Putamen (tissue), 1 donor: Measurements from ENCODE around the gene HOXD1.

Experiments used
- DNase-seq: peaks from one replicate; pipeline ENCODE4 v3.0.0-alpha.2; 2016; ENCODE audit warnings: low spot score

HOXD1 gene

DNA sequence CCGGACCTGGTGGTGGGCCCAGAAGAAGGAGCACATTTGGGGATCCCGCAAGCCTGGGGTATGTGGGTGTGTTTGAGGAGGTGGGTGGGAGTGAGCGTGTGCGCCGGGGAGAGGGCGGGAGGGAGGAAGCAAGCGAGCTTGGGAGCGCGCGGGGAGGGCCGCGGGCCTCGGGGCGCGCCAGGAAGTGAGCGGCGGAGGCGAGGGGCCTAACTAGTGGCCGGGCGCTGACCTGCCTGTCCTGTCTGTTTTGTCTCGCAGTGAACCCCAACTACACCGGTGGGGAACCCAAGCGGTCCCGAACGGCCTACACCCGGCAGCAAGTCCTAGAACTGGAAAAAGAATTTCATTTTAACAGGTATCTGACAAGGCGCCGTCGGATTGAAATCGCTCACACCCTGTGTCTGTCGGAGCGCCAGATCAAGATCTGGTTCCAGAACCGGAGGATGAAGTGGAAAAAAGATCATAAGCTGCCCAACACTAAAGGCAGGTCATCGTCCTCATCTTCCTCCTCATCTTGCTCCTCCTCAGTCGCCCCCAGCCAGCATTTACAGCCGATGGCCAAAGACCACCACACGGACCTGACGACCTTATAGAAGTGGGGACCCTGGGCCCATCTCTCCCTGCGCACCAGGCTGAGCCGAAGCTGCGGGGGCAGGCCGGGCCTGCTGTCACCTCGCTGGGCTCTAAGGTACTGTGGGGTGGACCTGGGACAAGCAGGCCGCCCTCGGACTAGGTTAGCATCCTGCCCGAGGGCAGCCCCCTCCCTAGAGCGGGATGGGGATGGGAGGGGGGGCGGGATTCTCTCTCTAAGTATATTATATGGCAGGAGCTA is 35.9 kb upstream of the HOXD1 start:
- DNase-seq = no peak

- no peak for DNase-seq
Observed at GRCh38 chr2:176154576-176155252, 33.8 kb upstream of the HOXD1 start.

DNA sequence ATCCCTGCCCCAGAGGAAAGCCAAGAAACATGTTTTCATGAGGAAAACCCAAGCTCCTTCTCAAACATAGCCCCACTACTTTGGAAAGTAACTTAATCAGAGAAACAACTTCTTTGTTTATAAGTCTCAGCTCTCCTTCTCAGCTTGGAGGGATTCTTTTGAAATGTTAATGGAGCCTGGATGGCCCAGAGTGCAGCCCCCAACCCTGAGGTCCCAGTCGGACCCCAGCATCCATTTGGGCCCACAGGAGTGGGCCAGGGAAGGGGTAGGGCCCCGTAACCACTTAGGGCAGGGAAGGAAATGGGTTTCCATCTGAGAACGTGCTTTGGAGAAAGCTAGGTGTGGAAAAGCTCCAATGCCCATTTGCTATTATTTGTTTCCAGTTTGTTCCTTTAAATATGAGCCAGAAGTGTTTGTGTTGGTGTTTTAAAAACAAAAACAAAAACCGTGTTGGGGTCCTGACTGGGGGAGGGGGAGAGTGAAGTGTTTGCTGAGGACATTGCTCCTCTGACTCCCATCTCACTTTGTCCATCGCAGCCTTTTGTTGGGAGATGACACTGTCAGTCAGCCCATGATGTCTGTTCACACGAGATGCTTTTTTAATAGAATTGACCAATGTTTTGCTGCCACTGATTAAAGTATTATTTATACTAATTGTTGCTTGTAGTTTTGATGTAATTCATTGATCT is 33.0 kb upstream of the HOXD1 start:
- DNase-seq = no peak

DNA sequence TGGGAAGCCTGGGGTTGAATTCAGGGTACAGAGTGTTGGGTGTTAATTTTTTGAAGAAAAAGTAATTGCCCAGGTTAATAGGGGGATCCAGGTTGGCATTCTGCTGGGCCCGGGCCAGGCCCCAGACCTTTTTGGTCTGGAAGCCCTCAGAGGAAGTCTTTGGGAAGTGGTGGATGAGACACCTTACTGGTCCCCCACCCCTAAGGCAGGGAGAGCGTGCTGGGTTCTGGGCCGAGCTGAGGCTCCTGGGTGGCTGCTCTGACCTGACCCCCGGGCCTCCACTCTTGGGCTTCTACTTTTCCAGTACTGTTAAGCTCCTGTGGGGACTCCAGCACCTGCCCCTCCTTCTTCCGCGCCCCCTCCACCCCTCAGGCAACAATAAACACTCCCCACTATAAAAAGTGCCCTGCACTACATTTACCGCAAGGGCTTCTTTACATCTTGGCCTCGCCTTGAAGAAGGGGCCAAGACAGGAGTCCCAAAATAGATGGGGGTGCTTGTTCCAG is 32.1 kb upstream of the HOXD1 start:
- no peak for DNase-seq

- no peak for DNase-seq
Observed at GRCh38 chr2:176156807-176157498, 31.5 kb upstream of the HOXD1 start, which contains the start of gene HOXD3. Gene HOXD3, plus strand, starts transcription at chr2:176157307. Its CDS starts 11,808 bp downstream, at chr2:176169115.

DNA sequence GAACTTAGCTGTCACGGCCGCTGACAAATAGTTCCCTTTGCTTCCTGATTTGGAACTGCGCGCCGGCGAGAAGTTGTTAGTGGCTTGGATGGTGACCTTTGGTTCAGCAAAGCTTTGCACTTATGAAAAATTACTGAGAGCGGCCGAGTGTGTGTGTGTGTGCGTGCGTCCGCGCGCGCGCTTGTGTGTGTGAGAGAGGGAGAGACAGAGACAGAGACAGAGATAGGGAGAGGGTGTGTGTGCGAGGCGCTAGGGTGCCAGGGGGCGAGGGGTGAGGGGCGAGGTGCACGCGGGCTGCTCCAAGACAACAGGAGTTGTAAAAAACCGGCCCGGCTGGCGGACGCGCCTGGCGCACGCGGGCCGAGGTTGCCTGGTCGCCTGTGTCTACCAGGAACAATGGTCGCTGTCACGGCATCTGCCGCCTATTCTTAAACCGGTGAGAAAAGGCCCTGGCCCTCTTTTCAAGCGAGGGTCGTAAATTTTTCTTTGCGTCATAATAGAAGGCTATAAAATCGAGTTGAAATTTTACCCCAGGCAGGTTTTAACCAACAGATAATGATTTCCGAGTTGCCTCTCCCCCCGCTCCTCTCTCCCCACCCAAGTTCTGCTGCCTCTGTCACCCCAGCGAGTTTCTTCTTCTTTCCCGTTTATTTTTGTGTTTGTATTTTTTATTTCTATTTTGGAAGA is 30.8 kb upstream of the HOXD1 start:
- no peak for DNase-seq

DNA sequence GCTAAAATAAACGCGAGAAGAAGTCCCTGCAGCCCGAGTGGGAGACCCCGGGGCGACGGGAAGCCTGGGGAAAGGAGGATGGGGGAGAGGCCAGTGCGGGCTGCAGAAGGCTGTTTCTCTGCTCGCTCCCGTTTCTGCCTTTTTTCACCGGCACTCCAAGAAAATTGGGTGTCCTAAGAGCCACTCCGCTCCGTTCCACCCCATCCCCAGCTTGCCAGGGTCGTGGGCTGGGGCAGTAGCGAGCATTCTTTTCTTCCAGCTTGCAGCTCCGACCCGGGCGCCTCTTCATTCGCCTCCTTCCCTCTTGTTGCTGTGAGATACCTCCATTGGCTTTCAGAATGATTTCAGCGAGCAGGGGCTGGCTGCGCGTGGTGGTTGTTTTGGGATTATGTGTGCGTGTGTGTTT is 30.3 kb upstream of the HOXD1 start:
- no peak for DNase-seq

DNA sequence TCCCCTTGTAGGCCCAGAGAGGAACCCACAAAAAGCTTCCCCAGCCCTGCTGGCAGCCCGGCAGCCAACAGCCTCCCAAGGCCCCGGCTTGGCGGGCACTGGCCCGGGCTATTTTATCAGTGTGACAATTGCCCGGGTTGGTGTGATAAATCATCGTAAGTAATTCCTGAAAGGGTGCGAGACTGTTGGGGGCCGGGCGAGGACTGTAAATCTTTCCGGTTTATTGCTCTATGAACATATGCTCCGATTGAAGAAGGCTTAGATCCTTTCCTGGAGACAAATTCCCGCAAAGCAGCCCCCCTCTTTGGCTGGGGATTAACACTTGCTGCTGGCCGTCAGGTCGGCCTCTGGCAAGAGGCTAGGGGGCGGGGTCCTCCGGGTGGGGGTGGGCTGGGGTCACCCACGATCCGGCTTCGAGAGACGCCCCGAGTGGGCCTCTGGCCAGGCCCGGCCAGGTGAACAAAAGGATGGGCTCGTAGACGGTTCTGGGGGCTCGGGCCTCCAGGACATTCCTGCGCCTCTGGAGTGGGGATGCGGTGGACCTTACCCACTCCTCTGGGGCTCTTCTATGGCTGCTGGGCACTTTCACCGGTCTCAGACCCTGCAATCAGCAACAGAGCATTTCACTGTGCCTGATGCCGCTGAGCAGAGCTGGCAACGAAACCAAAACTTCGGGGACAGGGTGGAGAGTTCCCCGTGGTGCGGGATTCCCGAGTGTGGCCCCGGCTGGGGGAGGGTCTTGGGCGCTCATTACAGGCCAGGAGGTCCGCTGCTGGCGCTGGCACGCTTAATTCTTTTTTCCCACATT is 29.4 kb upstream of the HOXD1 start:
- no peak for DNase-seq

- DNase-seq = no peak
Observed at GRCh38 chr2:176159663-176160250, 28.7 kb upstream of the HOXD1 start.

- DNase-seq = no peak
Observed at GRCh38 chr2:176160251-176160985, 28.1 kb upstream of the HOXD1 start.

GRCh38 chr2:176160986-176161824 is 27.3 kb upstream of the HOXD1 start:
- no peak for DNase-seq

DNA sequence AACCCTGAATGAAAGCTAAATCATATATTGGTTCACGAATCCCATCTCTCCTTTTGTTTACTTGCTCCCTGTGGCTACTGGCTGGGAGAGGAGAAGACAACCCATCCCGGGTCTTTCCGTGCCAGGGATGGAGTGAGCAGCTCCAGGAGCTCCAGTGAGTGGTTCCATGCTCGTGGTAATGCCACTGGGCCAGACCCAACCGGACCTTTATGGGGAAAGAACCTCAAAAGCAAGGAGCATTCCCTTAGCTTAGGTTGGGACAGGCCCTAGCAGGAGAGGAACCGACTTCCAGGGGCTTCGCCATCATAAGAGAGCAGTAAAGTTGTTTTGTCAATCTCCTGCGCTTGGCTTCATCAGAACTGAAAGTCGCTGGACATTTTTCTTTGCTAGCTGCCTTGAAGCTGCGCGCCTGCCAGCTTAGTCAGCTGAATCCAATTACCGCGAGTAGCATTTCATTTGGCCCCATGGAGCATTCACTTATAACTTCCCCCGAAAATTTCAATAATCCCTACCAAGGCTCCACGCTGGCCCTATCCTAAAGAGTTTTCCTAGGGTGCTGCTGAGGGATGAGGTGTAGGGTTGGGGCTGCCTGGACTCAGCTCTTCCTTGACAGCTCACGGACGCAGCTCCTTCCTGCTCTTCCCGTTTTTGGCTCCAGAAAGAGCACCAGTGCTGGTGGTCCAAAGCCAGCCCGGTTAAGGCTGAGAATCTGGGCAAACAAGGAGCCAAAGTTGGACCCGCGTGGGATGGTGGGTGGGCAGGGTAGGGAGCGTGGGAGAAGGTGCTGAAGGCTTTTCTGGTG is 26.4 kb upstream of the HOXD1 start:
- no peak for DNase-seq

DNA sequence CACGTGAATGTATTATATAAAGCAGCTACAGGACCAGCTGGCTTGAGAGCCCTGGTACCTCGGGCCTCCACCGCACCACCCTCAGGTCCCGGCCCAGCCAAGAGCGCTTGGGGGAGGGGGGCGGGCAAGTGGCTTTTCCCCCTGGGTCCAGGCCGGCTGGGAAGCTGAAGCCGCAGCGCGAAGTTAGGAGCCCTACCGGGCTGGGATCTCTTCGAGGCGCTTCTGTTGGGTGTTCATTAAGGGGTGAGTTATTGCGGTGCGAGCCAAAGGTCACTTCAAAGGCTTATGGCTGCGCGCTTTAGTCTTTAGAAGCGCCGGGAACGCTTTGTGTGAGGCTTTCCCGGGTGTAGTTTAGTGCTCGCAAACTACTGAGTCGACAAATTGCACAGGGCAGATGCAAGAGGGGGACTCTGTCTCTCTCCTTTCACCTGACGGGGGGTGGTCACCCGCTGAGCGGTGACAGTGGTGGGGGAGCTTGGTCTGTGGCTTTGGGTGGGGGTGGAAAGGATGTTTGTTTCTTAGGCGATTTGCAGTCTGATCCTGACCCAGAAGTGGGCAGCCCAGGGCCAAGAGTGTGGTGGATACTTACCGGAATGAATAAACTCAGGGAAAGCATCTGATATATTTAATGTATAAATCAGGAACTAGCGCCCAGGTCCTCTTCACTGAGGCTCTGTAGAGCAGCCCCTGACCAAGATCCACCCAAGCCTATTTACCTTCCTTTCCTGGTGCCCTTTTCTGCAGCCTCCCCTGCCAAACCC is 25.4 kb upstream of the HOXD1 start:
- DNase-seq = no peak

DNA sequence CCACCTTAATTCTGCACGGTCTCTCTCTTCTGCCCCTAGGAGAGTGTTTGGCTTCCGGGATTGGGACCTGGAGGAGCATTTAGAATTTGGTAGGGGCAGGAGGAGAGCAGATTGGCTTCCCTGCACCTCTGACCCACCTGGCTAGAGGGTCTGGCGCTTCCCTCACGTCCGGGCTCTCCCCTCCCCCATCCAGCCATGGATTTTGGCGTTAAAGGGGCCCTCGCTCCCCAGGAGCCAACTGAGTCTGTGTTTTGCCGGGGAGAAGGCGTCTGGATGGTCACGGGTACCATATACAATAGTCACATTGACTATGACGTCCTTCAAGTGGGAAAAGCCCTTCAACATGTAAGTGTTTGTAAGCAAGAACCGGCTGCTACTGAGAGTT is 24.8 kb upstream of the HOXD1 start:
- no peak for DNase-seq

DNA sequence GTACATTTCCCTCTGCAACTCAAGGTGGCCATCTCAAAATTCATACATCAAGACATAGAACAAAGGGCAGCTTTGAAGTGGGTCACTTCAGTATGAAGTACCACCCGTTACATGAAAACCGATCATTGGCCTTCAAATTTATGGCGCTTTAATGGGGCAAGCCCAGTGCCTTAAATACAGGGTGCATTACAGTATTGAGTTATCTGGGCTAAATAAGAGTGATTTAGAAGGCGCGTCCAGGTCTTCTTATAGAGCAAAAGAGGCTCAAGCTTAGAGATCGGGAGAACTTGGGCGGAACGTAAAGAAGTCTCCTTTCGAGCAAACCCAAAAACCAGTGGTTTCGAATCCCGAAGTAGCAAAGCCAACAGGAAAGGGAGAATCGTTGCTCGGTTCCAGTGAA is 24.3 kb upstream of the HOXD1 start:
- DNase-seq = no peak

DNA sequence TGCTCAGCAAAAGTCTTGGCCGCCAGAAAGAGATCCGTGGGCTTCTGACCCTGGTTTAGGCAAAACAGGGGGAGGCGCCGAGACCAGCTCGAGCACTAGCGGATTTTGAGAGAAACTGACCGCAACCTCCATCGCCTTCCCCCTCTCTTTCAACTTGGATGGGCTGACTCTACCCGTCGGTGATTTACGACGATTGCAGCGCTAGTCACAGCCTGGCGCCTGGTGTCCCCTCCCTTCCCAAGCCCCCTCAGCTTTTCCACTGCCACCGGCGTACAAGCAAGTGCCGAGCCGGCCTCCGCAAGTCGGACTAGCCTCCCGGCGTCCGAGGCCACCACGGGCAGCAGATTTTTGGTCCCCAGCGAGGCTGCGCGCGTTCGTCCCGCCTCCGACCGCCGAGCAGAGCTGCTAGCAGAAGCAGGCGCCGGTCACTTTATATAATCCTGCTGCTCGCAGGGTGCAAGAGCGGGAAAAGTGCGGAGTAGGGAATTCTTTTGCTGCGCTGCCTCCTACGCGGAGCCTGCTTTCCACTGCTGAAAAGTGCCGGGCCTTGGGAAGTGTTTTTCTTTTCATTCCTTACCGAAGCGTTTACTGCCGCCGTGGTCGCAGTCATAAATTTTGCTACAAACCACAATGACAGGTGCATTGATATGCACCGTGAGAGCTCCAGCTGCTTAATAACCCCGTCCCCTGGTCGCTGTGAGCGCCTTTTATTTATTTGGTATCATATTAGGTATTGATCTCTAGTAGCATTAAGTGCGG is 23.7 kb upstream of the HOXD1 start:
- no peak for DNase-seq
